SJCRH30 (cell line): ENCODE measurements around the gene CCDC144A. TPM values are rescaled to one million over a fixed set of nuclear protein-coding genes. Genes with fewer than 3 reads are reported as not detected.
"Not testable (repeated sequence)": the region's sequence is repeated elsewhere in the genome, so short reads cannot be mapped to it uniquely, and the experiment has no call there.

Experiments used
- DNase-seq, 2 experiments: peaks; one replicate each; pipeline ENCODE4 v3.0.0-alpha.2; 2015 to 2020
- H3K27ac ChIP-seq: fragments of 250-450 bp; sonication (Bioruptor Pico); 2 replicates; pipeline ENCODE4 v1.5.1; 2020; ENCODE audit warnings: mild to moderate bottlenecking, moderate library complexity
- H3K27me3 ChIP-seq: fragments of 250-450 bp; sonication (Bioruptor Pico); 2 replicates; pipeline ENCODE4 v1.5.1; 2020; ENCODE audit warnings: mild to moderate bottlenecking, moderate library complexity
- H3K36me3 ChIP-seq: fragments of 250-450 bp; sonication (Bioruptor Pico); 2 replicates; pipeline ENCODE4 v1.5.1; 2020; ENCODE audit warnings: mild to moderate bottlenecking, moderate library complexity
- H3K4me1 ChIP-seq: fragments of 250-450 bp; sonication (Bioruptor Pico); 2 replicates; pipeline ENCODE4 v1.5.1; 2020; ENCODE audit warnings: mild to moderate bottlenecking, moderate library complexity
- H3K4me3 ChIP-seq: fragments of 250-450 bp; sonication (Bioruptor Pico); 2 replicates; pipeline ENCODE4 v1.5.1; 2020; ENCODE audit warnings: mild to moderate bottlenecking, moderate library complexity
- H3K9me3 ChIP-seq: fragments of 250-450 bp; sonication (Bioruptor Pico); replicated peaks from 2 replicates; pipeline ENCODE4 v1.5.1; 2020; ENCODE audit warnings: mild to moderate bottlenecking, moderate library complexity
- total RNA-seq: library from RNA; depleted of rRNA; stranded (reverse); fragments of >200 nt; shearing (Covaris generic); gene quantifications from 2 replicates; pipeline ENCODE4 v1.2.3, GENCODE V29; 2014

CCDC144A gene
- total RNA-seq, 1 experiment from 2014 or later, result 1.5 TPM

DNA sequence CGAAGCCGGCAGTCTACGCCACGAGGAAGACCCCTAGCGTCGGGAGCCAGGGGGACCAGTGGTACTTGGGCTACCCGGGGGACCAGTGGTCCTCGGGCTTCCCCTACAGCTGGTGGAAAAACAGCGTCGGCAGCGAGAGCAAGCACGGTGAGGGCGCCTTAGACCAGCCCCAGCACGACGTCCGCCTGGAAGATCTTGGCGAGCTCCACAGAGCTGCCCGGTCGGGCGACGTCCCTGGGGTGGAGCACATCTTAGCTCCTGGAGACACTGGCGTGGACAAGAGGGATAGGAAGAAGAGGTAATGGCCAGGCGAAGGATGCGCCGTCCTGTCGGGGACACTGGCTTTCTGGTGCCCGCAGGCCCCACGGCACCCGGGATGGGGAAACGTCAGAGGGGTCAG lies 406 bp downstream of the CCDC144A start:
- H3K4me1 ChIP-seq, H3K9me3 ChIP-seq, H3K27ac ChIP-seq, H3K36me3 ChIP-seq, H3K27me3 ChIP-seq, H3K4me3 ChIP-seq, DNase-seq: not testable (repeated sequence)

DNA sequence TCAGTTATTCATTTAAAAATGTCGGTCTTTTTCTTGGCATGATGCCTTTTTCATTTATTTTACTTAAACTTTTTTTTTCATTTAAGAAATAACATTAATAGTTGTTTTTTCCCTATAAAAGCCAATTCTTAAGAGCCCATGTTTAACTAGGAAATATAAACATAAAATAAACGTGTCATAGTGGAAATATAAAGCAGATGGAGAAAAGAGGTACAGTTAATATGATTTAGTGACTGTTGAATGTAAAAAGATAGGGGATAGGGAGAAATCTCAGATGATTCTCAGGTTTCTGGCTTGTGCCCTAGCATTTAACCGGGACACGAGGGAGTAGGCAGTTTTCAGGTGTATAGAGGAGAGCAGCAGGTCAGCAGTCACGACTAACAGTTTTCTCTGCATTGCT lies 7.6 kb downstream of the CCDC144A start:
- not testable (repeated sequence) for H3K27me3 ChIP-seq, H3K4me1 ChIP-seq, H3K9me3 ChIP-seq, H3K27ac ChIP-seq, H3K36me3 ChIP-seq, DNase-seq, H3K4me3 ChIP-seq

DNA sequence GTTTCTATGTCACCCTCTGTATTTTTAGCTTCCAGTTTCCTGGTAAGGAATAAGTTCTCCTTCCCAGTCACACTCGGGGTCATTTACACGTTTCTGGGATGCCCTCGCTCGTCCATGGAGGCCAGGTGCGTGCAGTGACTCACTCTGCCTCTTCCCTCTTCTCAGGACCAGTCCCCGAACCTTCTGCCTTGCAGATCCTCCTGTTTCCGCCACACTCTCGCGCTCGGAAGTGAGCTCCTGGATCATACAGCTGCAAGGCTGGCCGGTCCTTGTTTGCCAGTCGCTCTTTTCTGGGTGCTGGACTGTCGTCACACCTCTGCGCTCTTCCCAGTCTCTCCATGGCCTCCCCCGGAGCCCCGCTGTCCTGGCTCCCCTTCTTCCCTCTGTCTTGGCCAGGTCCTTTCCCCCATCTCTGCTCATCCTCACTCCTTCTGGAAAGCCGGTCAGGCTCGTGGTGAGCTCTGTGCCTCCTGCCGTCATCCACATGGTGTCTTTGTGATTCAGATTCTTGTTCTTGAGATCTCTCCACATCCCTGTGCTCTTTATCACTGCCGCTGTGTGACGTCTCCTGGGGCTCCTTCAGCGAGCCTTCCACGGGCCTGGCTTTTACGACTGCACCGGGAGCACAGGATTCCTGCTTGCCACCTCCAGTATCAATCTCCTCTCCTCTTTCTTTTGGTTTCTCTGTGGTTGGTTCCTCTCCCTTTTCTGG lies 55.6 kb downstream of the CCDC144A start:
- DNase-seq, result peak in 1 of 2 experiments; percentile 5
- H3K4me1 ChIP-seq, H3K36me3 ChIP-seq, H3K4me3 ChIP-seq, H3K27ac ChIP-seq, H3K27me3 ChIP-seq: not testable (repeated sequence)
- peaks cover 11% of the 10 kb centered on the region; the same call in 1 of the 2 replicates for H3K9me3 ChIP-seq

DNA sequence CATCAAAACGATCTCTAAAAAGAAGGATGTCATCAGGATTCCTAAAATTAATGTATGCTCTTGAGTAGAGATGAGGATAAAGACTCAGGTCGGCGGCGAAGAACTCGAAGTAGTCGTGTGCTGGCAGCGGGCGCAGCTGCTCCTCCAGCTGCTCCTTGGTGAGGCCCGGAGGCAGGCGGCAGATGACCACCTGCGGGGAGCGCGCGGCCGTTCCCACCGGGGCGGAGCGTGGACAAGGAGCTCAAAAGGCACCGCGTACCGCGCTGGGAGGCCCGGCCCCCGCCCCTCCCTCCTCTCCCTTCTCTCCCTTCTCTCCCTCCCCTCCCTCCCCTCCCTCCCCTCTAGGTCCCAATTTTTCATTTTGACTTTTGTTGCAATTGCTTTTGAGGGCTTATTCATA lies 56.5 kb downstream of the CCDC144A start:
- H3K27ac ChIP-seq, H3K36me3 ChIP-seq, H3K4me3 ChIP-seq, H3K27me3 ChIP-seq, H3K4me1 ChIP-seq: not testable (repeated sequence)
- peaks cover 11% of the 10 kb centered on the region; the same call in 1 of the 2 replicates for H3K9me3 ChIP-seq
- peak; percentile 53 to 71 for DNase-seq

DNA sequence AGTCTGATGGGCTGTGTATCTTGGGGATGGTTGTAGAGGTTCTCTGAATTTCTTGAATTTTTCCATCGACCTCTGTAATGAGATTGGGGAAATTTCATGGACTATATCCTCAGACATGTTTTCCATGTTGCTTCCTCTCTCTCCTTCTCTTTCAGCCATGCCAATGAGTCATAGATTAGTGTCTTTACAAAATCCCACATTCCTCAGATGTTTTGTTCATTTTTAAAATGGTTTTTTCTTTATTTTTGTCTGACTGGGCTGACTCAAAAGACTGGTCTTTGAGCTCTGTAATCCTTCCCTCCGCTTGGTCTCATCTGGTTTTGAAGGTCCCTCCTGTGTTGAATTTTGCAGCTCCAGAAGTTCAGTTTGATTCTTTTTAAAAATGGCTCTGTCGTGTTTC lies 60.5 kb downstream of the CCDC144A start:
- H3K4me1 ChIP-seq, H3K27ac ChIP-seq, H3K4me3 ChIP-seq, DNase-seq, H3K27me3 ChIP-seq, H3K9me3 ChIP-seq, H3K36me3 ChIP-seq: not testable (repeated sequence)

DNA sequence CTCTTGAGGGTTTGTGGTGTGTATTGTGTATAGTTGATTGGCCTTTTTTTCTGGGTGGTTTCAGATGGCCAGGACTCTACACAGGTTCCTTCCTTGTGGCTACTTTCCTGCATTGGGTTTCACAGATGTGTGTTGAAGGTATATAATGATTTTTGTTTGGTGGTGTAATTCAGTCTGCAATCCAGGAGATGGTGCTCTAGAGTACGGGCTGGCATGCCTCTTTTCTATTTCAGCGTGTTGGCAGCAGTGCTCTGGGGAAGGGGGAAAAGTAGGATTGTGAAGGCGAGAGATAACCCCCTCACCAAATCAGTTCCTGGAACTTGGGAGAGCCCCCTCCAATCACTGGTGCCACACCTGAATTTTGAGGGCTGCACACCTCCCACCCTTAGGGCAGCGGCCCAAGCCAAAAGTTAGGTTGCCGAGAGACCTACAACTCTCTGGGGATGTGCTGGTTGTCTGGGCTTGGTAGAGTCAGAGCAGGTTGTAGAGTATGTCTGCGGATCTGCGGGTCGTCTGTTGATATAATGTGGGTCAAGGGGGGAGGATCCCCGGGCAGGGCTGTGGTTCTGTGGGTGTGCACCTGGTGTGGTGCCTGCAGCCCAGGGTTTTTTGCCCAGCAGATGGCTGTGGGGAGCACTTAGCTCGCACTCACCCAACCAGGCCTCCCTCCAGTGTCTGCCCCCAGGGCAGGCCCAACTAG lies 61.3 kb downstream of the CCDC144A start:
- not testable (repeated sequence) for H3K9me3 ChIP-seq, H3K4me1 ChIP-seq, H3K27ac ChIP-seq, H3K36me3 ChIP-seq, H3K4me3 ChIP-seq, H3K27me3 ChIP-seq
- peak; percentile 27 to 65 for DNase-seq

DNA sequence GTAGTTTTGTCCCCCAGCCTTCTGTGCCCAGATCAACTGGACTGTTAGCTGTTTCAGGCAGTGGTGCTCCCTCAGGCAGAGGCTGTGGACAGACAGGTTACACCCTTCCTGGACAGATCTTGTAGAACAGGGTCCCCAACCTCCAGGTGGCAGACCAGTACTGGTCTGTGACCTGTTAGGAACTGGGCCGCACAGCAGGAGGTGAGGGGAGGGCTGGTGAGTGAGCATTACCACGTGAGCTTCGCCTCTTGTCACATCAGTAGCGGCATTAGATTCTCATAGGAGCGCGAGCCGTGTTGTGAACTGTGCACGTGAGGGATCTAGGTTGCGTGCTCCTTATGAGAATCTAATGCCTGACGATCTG lies 61.9 kb downstream of the CCDC144A start:
- not testable (repeated sequence) for H3K36me3 ChIP-seq, H3K4me3 ChIP-seq, H3K27ac ChIP-seq, H3K9me3 ChIP-seq, DNase-seq, H3K27me3 ChIP-seq, H3K4me1 ChIP-seq

DNA sequence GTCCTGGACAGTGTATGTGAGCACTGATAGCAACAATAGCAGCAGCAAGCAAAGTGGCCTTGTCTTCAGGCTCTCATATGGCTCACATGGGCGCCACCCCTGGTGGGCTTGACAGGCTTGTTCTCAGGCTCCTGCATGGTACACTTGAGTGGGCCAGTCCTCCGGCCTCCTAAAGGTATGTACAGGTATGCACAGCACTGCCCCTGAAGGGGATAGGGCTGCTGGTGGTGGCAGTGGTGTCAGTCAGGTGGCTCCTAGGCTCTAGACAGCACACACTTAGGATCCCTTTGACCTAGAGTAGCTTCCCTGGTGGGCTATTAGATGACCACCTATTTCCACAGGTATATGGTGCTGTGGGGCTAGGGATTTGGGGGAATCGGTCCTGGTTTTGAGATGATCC lies 67.5 kb downstream of the CCDC144A start:
- H3K27ac ChIP-seq, DNase-seq, H3K9me3 ChIP-seq, H3K27me3 ChIP-seq, H3K36me3 ChIP-seq, H3K4me1 ChIP-seq, H3K4me3 ChIP-seq: not testable (repeated sequence)

DNA sequence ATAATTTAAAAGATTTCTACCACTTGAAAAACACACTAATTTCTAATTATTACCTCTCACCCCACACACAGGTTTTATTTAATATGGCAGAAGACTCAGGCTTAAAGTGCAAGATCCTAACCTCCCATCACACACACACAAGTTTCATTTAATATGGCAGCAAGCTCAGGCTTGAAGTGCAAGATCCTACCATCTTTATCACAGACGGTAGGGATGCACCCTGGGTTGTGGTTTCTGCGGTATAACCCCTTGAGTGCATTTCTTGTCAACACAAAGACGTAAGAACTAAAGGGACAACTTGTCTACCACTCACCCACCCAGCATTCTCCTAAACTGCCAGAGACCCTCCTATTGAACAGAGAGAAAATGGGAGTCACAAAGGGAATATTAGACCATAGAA lies 68.1 kb downstream of the CCDC144A start:
- not testable (repeated sequence) for DNase-seq, H3K27me3 ChIP-seq, H3K4me3 ChIP-seq, H3K4me1 ChIP-seq, H3K27ac ChIP-seq, H3K9me3 ChIP-seq, H3K36me3 ChIP-seq

DNA sequence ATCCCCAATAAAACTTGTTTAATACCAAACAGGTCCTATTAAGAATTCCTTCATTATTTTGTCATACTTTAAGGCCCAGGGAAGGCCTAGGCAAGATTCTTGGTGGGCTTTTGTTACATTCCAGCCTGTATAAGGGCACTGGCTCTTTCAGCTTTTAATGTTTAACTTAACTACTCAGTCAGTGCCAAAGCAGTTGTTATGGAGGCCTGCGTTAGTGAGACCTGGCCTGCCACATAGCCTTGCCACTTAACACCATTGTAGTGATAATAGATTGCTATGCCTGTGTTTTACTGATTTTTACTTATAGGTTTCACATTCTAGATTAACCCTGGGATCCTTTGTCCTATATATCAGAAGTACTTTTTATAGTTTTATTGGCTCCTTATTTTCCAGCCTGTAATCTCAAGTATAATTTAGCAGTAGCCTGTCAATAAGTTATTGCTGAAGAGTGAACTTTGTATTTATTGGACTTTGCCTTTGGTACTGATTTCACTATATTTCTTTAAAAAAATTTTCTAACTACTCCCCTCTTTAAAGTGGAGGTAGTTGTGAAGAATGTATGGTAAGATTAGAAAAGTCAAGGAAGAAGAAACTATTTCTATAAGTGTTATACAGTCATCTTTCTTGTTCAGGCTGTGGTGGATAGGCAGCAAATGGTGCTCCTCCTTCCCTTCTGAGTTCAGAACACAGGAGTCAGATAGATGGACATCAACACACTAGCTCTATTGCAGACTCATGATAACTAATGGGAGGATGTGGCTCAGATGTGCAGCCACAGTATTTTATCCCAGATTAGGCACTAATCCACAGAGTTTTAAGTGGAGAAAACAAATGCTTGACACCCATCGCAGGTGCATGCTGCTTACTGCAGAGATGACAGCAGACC lies 78.5 kb downstream of the CCDC144A start:
- H3K27me3 ChIP-seq, H3K9me3 ChIP-seq, H3K4me3 ChIP-seq, H3K4me1 ChIP-seq, H3K27ac ChIP-seq, DNase-seq, H3K36me3 ChIP-seq: not testable (repeated sequence)

DNA sequence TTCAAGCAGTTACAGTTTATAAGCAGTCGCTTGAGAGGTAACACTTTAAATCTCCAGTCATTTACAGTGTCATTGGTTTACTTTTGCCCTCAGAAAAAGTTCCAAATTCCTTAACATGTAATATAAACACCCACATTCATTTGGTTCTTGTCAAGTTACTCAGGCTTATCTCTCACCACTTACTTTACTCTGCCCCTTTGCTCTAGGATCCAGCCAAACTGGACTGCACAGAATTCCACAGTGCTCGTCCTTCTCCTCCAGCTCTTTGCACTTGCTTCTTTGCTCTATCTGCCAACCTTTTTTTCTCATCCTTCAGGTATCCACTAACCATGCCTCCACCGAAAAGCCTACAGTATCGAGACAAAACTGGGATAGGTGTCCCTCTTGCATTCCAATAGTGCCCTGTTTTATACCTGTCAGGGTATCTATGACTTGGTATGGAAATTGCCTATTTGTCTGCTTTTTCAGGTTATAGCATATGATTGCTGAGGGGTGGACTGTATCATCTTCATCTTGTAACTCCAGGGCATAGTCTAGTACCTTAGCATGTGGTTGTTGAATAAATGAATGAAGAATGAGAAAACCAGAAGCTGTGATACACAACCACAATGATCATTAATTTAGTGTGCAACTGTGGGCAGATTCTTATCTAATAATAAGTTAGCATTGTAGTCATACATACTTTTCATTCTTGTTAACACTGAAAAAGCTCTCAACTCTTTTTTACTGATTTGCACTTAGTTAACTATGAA lies 82.5 kb downstream of the CCDC144A start:
- not testable (repeated sequence) for H3K4me3 ChIP-seq, H3K4me1 ChIP-seq, H3K27ac ChIP-seq, H3K27me3 ChIP-seq, H3K9me3 ChIP-seq, DNase-seq, H3K36me3 ChIP-seq

DNA sequence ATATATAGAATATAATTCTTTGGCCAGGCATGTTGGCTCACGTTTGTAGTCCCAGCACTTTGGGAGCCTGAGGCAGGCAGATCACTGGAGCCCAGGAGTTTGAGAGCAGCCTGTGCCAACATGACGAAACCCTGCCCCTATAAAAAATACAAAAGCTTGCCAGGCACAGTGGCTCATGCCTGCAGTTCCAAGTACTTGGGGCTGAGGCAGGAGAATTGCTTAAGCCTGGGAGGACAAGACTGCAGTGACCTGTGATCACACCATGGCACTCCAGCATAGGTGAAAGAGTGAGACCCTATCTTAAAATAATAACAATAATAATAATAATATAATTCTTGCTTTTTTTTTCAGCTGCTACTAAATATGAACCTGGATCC lies 83.1 kb downstream of the CCDC144A start:
- not testable (repeated sequence) for DNase-seq, H3K36me3 ChIP-seq, H3K9me3 ChIP-seq, H3K4me1 ChIP-seq, H3K4me3 ChIP-seq, H3K27me3 ChIP-seq, H3K27ac ChIP-seq

DNA sequence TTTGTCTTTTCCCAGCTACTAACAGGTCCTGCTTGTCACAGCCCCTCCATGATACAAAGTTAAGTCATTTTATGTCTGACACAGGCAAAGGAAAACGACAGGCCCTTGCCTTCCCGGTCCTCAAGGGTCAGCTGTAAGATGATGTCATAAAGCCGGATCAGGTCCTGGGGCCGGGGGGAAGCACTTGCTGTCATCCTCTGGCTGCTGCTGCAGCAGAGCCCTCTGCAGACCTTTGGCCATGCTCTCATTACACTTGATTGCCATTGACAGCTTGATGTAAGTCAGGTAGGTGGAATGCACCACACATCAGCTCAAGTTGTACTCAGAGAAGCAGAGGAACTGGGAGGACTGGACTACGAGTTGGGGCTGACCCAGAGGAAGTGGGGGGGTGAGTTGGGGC lies 97.8 kb downstream of the CCDC144A start:
- H3K9me3 ChIP-seq, DNase-seq, H3K4me1 ChIP-seq, H3K27ac ChIP-seq, H3K4me3 ChIP-seq, H3K27me3 ChIP-seq, H3K36me3 ChIP-seq: not testable (repeated sequence)

DNA sequence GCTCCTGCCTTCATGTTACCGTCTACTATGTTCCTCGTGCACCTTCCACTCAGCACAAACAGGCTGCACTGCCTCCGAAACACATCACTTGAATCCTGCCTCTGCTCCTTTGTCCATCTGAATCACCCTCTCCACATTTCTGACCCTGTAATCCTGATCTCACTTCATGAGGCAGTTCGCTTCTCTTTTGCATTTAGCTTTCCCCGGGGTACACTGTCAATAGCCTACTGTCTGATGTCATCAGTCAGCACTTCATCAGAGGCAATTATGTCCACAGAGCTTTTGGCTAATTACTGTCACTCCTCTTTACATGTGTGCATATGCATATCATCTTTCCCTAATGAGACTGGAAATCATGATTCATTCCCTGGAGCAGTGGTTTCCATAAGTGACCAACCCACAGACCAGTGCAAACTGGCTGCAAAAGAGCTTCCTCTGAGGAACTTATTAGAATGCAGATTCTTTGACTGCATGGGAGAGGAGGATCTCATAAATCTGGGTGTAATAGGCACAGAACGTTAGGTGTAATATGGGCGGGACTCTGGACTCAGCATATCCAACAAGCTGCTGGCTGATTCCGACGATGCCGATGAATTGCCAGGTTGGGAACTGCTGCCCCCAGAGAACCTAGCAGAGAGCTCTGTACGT lies 99.0 kb downstream of the CCDC144A start:
- not testable (repeated sequence) for H3K4me3 ChIP-seq, H3K27me3 ChIP-seq, H3K4me1 ChIP-seq, H3K27ac ChIP-seq, H3K9me3 ChIP-seq, H3K36me3 ChIP-seq, DNase-seq
